HG03575 (cell line): ENCODE results near the gene CARD6.
A peak's percentile ranks its signal among the peaks of the same experiment; 100 is the strongest.
"Not testable (repeated sequence)": the region's sequence is repeated elsewhere in the genome, so short reads cannot be mapped to it uniquely, and the experiment has no call there.

Experiments used
- ATAC-seq: cut with Tn5 transposase; IDR thresholded peaks from one replicate; pipeline ENCODE4 v1.9.1; 2021; ENCODE audit not compliant: unreplicated experiment, insufficient number of reproducible peaks, low FRiP score; ENCODE audit errors: extremely low read depth

CARD6 gene, protein sequence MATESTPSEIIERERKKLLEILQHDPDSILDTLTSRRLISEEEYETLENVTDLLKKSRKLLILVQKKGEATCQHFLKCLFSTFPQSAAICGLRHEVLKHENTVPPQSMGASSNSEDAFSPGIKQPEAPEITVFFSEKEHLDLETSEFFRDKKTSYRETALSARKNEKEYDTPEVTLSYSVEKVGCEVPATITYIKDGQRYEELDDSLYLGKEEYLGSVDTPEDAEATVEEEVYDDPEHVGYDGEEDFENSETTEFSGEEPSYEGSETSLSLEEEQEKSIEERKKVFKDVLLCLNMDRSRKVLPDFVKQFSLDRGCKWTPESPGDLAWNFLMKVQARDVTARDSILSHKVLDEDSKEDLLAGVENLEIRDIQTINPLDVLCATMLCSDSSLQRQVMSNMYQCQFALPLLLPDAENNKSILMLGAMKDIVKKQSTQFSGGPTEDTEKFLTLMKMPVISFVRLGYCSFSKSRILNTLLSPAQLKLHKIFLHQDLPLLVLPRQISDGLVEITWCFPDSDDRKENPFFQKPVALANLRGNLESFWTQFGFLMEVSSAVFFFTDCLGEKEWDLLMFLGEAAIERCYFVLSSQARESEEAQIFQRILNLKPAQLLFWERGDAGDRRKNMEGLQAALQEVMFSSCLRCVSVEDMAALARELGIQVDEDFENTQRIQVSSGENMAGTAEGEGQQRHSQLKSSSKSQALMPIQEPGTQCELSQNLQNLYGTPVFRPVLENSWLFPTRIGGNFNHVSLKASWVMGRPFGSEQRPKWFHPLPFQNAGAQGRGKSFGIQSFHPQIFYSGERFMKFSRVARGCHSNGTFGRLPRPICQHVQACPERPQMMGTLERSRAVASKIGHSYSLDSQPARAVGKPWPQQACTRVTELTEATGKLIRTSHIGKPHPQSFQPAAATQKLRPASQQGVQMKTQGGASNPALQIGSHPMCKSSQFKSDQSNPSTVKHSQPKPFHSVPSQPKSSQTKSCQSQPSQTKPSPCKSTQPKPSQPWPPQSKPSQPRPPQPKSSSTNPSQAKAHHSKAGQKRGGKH

GRCh38 chr5:40841068-40841805, at the start of gene CARD6:
TSS of gene CARD6 (plus strand) at chr5:40841367. CDS start at chr5:40841383, 16 bp downstream.
- no peak for ATAC-seq

DNA sequence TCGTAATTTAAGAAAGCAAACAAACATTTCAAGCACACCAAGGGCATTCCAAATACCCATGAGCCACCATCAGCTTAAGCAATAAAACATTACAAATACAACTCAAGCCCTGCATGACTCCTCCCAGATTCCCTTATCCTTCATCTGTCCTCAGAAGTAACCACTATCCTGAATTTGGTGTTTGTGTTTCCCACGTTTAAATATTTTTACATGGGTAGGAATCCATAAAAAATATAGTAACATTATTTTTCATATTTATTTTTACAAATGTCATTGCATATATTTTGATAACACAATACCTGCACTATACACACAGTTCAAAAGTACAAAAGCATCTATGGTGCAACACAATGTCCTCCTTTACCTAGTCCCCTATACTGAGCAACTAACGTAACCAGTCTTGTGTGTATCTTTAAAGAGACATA, 49.4 kb upstream of the CARD6 start:
- no peak for ATAC-seq

DNA sequence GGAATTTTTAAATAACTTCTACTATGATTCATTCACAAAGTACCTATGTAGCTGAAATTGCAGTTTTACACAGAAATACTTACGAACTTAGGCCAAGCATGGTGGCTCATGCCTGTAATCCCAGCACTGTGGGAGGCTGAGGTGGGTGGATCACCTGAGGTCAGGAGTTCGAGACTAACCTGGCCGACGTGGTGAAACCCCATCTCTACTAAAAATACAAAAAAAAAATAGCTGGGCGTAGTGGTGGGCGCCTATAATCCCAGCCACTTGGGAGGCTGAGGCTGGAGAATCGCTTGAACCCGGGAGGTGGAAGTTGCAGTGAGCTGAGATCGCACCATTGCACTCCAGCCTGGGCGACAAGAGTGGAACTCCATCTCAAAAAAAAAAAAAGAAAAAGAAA, 48.5 kb upstream of the CARD6 start:
- not testable (repeated sequence) for ATAC-seq

- ATAC-seq: not testable (repeated sequence)
Observed at GRCh38 chr5:40794340-40794739, 46.8 kb upstream of the CARD6 start.

DNA sequence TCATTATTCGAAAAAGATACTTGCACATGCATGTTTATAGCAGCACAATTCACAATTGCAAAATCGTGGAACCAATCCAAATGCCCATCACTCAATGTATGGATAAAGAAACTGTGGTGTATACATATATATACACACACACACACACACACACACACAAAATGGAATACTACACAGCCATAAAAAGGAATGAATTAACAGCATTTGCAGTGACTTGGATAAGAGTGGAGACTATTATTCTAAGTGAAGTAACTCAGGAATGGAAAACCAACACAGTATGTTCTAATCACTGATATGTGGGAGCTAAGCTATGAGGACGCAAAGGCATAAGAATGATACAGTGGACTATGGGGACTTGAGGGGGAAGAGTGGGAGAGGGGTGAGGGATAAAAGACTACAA, 46.3 kb upstream of the CARD6 start:
- ATAC-seq: not testable (repeated sequence)

DNA sequence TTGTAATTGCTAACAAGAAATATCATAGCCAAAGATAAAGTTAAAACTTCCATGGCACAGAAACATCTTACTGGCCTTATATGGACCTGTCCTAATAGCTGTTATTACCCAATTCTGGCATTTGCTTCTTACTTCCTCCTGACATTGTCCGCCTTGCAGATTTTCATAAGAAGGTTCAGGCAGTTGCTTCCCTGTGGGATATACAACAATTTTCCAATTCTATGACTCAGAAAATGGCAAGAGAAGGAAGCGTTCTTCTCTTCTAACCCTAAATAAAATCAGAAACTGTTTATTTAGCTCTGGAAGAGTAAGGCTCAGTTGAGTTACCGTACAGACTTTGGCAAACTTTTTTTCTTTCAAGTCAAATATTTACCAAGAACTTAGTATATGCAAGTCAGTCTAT, 44.7 kb upstream of the CARD6 start:
- ATAC-seq: no peak

DNA sequence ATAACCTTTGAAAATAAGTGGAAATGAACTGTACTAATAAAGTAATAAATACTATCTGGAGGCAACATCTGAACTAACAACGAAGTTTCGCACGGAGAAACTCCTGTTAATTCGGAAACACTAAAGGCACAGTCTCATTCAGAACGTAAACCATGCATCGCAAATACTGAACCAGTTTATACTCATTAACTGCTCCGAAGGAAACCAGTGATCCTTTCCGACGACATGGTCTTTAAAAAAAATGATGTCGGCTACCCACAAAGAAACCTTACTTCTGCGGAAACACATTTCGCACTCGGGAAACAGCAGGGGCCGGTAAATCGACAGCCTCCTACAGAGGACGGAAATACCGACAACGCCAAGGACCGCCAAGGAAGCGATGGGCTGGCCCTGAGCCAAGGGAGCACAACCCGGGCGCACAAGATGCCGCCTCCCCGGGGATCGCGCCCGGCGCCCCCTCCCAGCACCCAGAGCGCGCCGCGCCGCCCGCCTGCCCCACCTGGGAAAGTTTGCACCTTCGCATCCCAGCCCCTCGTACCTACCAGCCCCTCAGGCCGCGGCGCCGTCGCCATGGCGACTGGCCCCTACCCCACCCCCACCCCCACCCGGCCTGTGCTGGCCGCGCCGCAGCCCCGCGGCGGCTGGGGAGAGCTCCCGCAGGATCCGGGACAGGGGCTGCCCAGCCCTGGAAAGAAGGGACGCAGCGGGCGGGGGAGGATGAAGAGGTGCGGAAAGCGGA, 43.7 kb upstream of the CARD6 start:
- ATAC-seq: peak; percentile 19

DNA sequence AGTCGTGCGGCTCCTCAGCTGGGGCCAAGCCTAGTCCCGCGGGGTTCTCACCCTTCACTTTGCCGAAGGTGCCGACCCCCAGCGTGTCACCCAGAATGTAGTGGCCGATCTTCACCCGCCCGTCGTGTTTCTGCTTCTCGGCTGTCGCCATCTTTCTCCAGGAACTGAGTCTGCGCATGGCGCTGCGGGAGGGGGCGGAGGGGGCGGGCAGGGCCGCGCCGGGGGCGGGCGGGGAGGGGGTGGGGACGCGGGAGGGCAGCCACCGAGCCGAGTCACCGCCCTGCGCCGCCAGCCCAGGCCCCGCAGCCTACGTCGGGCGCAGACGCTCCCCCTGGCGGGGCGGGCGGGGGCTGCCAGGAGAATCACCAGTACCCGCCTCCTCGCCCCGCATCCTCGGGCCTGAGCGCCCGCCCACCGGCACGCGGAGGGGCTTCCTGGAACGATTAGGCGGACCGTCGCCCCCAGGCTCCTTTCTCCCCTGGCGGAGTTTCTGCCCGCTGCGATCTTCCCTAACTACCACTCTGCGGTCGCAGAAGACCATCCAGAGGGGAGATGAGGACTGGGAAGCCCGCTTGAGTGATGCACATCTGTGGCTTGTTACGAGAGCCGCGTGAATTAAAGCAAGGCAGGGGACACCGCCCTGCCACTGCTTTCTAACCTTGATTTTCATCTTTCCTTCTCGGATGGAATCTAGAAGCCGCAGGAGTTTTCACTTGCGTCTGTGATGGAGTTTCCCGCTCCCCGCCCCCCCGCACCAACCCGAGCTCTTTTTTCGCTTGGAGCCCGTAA, 43.0 kb upstream of the CARD6 start, which contains the start of gene PRKAA1:
Gene PRKAA1 (minus strand): TSS at position 363 of the 789 bp plus-strand sequence. CDS start 185 bp downstream, at position 178.
- peak; percentile 67 for ATAC-seq

- no peak for ATAC-seq
Observed at GRCh38 chr5:40798801-40799210, 42.4 kb upstream of the CARD6 start.

- no peak for ATAC-seq
Observed at GRCh38 chr5:40799258-40799657, 41.9 kb upstream of the CARD6 start.

DNA sequence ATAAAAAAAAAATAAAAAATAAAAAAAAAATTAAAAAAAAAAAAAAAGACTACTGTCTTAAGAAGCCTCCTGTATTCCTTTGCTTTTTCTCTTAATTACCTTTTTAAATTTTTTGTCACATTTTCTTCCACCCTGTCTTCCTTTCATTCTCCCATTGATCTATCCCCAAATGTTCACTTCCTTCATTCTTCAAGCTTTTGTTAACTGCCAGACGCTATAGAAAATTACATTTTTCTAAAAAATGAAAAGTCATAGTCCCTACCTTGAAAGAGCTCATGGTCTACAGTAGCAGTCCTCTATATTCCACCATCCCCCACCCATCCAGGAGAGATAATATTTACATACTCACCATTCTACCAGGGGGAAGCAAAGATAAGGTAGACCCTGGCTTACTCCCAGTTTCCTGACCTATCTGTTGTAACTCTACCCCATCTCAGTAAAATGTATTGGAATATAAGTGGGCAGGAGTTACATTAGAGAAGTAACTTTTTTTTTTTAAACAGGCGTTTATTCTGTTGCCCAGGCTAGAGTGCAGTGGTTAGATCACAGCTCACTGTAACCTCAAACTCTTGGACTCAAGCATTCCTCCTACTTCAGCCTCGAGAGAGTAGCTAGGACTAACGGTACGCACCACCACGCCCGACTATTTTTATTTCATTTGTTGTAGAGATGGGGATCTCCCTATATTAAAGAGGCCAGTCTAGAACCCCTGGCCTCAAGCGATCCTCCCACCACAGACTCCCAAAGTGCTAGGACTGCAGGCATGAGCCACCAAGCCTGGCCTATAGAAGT, 39.2 kb upstream of the CARD6 start:
- no peak for ATAC-seq

DNA sequence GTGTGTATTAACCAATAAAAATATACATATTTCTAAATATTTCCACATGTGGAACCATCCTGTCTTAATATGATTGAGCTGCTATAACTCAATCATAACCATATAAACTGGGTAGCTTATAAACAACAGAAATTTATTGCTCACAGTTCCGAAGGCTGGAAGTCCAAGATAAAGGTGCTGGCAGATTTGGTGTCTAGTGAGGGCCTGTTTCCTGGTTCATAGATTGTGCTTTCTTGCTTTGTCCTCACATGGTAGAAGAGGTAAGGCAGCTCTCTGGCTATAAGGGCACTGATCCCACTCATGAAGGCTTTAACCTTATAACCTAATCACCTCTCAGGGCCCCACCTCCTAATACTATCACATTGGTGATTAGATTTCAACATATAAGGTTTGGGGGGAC, 29.0 kb upstream of the CARD6 start:
- no peak for ATAC-seq

GRCh38 chr5:40813698-40814281, 27.4 kb upstream of the CARD6 start:
- ATAC-seq: no peak

GRCh38 chr5:40823459-40823858, 17.7 kb upstream of the CARD6 start:
- ATAC-seq: no peak

GRCh38 chr5:40825461-40826043, 15.6 kb upstream of the CARD6 start:
- ATAC-seq: not testable (repeated sequence)
